ENCODE results near the gene TUBB2A.
"Not testable (repeated sequence)": the region's sequence is repeated elsewhere in the genome, so short reads cannot be mapped to it uniquely, and the experiment has no call there.

TUBB2A gene

GRCh38 chr6:3175715-3176402, 18.5 kb upstream of the TUBB2A start:
- Histone ChIP-seq H3K79me2 (no peaks in the 10 kb centered on the region), H3K27me3 (ENCODE audit: control insufficient read depth, insufficient read depth, low read length) (no peaks in the 10 kb centered on the region), H3K27ac (no peak overlapping the region), H3K4me1 (no peaks in the 10 kb centered on the region), H3K9ac (no peak overlapping the region), H3K36me3 (ENCODE audit: control insufficient read depth, insufficient read depth, low read length) (no peaks in the 10 kb centered on the region), H2AFZ (peak overlapping the region; percentile 71), H3K4me3 (ENCODE audit: low read depth, low read length) (no peak overlapping the region), H3K4me2 (ENCODE audit: low read length) (peak overlapping the region; percentile 19), H3K9me3 (ENCODE audit: control insufficient read depth, low read length) (no peaks in the 10 kb centered on the region)
- no peak for TF ChIP-seq CTCF (IDR thresholded peaks at IDR 0.05)

- H3K27ac ChIP-seq; H3K27me3 ChIP-seq (ENCODE audit: control insufficient read depth, insufficient read depth, low read length); H2AFZ ChIP-seq; H3K9me3 ChIP-seq (ENCODE audit: control insufficient read depth, low read length); H3K4me2 ChIP-seq (ENCODE audit: low read length); H3K4me1 ChIP-seq; H3K36me3 ChIP-seq (ENCODE audit: control insufficient read depth, insufficient read depth, low read length); H3K79me2 ChIP-seq; H3K4me3 ChIP-seq (ENCODE audit: low read depth, low read length); H3K9ac ChIP-seq: not testable (repeated sequence)
These were observed 16.3 kb upstream of the TUBB2A start for GRCh38 chr6:3173636-3174089.

GRCh38 chr6:3172789-3173188, 15.4 kb upstream of the TUBB2A start:
- not testable (repeated sequence) for H3K36me3 ChIP-seq (ENCODE audit: control insufficient read depth, insufficient read depth, low read length); H3K27me3 ChIP-seq (ENCODE audit: control insufficient read depth, insufficient read depth, low read length); H3K4me3 ChIP-seq (ENCODE audit: low read depth, low read length); H2AFZ ChIP-seq; H3K9ac ChIP-seq; H3K9me3 ChIP-seq (ENCODE audit: control insufficient read depth, low read length); H3K79me2 ChIP-seq; H3K27ac ChIP-seq; H3K4me1 ChIP-seq; H3K4me2 ChIP-seq (ENCODE audit: low read length)

- not testable (repeated sequence) for H3K27ac ChIP-seq; H3K4me2 ChIP-seq (ENCODE audit: low read length); H3K9ac ChIP-seq; H3K4me1 ChIP-seq; H3K79me2 ChIP-seq; H3K27me3 ChIP-seq (ENCODE audit: control insufficient read depth, insufficient read depth, low read length); H3K9me3 ChIP-seq (ENCODE audit: control insufficient read depth, low read length); H3K36me3 ChIP-seq (ENCODE audit: control insufficient read depth, insufficient read depth, low read length); H3K4me3 ChIP-seq (ENCODE audit: low read depth, low read length); H2AFZ ChIP-seq
These were observed 14.2 kb upstream of the TUBB2A start for GRCh38 chr6:3171313-3172175.

GRCh38 chr6:3170676-3171075, 13.3 kb upstream of the TUBB2A start:
- not testable (repeated sequence) for H3K9ac ChIP-seq; H3K4me2 ChIP-seq (ENCODE audit: low read length); H3K4me1 ChIP-seq; H3K4me3 ChIP-seq (ENCODE audit: low read depth, low read length); H3K27ac ChIP-seq; H3K79me2 ChIP-seq; H2AFZ ChIP-seq; H3K36me3 ChIP-seq (ENCODE audit: control insufficient read depth, insufficient read depth, low read length); H3K9me3 ChIP-seq (ENCODE audit: control insufficient read depth, low read length); H3K27me3 ChIP-seq (ENCODE audit: control insufficient read depth, insufficient read depth, low read length)

GRCh38 chr6:3168046-3168445, 10.7 kb upstream of the TUBB2A start:
- not testable (repeated sequence) for H3K27ac ChIP-seq; H3K36me3 ChIP-seq (ENCODE audit: control insufficient read depth, insufficient read depth, low read length); H3K4me2 ChIP-seq (ENCODE audit: low read length); H3K9ac ChIP-seq; H3K9me3 ChIP-seq (ENCODE audit: control insufficient read depth, low read length); H3K27me3 ChIP-seq (ENCODE audit: control insufficient read depth, insufficient read depth, low read length); H2AFZ ChIP-seq; H3K4me1 ChIP-seq; H3K4me3 ChIP-seq (ENCODE audit: low read depth, low read length); H3K79me2 ChIP-seq

GRCh38 chr6:3166535-3167225, 9.3 kb upstream of the TUBB2A start:
- H3K9me3 ChIP-seq (ENCODE audit: control insufficient read depth, low read length); H3K36me3 ChIP-seq (ENCODE audit: control insufficient read depth, insufficient read depth, low read length): not testable (repeated sequence)

More at GRCh38 chr6:3166535-3167225, 9.3 kb upstream of the TUBB2A start:
- H3K4me2 ChIP-seq (ENCODE audit: low read length); H3K9ac ChIP-seq; H3K79me2 ChIP-seq; H3K4me3 ChIP-seq (ENCODE audit: low read depth, low read length); H3K27me3 ChIP-seq (ENCODE audit: control insufficient read depth, insufficient read depth, low read length); H3K27ac ChIP-seq; H3K4me1 ChIP-seq; H2AFZ ChIP-seq: not testable (repeated sequence)

All from parathyroid adenoma (tissue), 2 donors.